Measurements from ENCODE around the gene LAMTOR5.

DNA sequence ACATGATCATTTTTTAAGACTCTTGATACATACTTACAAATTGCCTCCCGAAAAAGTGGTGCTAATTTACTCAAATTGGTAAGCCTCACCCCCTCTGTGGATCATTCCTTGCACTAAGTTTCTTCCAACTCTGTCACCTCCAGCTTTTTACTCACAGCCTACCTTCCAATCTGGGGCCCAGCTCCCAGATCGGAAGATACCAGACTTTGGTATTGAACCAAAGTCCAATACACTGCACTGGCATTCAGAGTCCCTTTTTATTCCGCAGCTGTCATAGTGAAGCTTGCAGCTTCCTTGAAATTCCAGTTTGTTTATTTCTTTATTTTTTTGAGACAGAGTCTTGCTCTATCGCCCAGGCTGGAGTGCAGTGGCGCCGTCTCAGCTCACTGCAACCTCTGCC, 1.8 kb upstream of the LAMTOR5 start:
- no peak for TF ChIP-seq POLR2AphosphoS5 (IDR thresholded peaks at IDR 0.05; ENCODE audit: borderline replicate concordance, low read depth, low read length)
- no peak for TF ChIP-seq EZH2 (IDR thresholded peaks at IDR 0.05)
- TF ChIP-seq FOXP2 (optimal IDR thresholded peaks at IDR 0.05; ENCODE audit: control extremely low read depth, extremely low read length, insufficient read depth) = no peak

All from SK-N-MC (cell line).